ENCODE measurements around the gene JDP2.
A peak's percentile ranks its signal among the peaks of the same experiment; 100 is the strongest.
"Not testable (repeated sequence)": the region's sequence is repeated elsewhere in the genome, so short reads cannot be mapped to it uniquely, and the experiment has no call there.

JDP2 gene

DNA sequence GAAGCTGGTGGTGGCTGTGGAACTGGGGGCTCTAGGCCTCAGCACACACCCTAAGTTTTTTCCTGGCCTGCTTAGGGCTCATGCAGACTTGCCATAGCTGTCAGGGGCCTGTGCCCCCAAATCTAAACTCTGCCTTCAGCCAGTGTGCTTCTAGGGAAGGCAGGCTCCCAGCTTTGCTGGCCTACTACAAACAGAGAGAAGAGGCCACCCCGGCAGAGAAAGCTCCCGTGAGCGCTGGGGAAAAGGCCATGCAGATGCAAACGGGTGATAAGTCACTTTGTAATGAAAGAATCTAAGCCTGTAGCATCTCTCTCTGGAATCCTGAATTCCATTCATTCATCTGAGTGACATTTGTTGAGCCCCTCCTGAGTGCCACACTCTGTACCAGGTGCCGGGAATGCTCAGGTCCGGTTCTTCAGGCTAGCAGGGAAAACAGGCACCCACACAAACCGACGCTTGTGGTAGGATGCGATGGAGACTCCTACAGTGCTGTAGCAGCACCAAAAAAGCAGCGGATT, 29.9 kb downstream of the JDP2 start:
- DNase-seq, result no peak

- no peak for DNase-seq
Measured at GRCh38 chr14:75458305-75458704, 30.5 kb downstream of the JDP2 start.

- DNase-seq, result no peak
Measured at GRCh38 chr14:75459099-75459741, 31.4 kb downstream of the JDP2 start.

DNA sequence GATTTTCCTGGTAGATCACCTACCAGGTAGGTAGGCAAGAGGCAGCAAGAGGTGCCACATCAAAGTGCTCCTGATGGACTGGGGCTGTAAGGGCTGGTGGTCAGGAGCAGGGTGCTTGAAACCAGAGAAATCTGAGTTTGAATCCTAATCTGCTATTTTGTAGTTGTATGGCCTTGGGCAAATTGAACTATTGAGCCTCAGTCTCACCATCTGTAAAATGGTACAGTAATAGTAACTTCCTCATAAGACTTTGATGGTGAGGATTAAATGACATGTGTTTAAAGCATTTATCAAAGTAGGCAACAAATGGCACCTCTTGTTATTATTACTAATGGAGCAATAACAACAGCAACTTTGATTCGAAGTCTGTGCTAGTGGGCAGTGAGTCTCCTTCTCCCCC, 32.0 kb downstream of the JDP2 start:
- DNase-seq, result no peak

- no peak for DNase-seq
Measured at GRCh38 chr14:75460394-75460793, 32.6 kb downstream of the JDP2 start.

- no peak for DNase-seq
Measured at GRCh38 chr14:75461303-75461702, 33.5 kb downstream of the JDP2 start.

DNA sequence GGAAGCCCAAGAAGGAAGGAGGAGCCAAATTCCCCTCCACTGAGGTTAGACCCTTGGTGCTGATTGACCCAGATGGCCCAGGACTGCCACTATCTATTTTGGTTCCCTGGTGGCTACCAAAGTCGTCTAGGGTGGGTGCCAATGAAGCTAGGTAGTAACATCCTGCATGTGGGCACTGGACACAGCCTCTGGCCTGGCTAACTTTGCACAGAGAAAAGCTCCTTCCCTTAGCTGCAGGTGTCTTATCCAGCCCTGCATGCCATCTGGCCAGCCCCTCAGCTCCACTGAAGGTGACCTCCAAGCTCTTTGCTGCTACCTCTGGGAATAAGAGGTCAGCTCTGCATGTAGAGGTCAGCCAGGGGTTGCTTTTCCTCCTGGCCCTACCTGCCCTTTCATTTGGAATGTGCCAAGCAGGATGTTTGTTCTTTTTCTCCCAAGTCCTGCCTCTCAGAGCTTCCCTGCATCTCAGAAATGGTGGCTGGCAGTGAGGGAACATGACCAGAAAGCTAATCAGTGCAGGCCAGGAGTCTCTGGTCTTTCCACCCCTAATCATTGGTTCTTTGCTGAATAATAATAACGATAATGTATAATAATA, 34.0 kb downstream of the JDP2 start:
- DNase-seq, result no peak

DNA sequence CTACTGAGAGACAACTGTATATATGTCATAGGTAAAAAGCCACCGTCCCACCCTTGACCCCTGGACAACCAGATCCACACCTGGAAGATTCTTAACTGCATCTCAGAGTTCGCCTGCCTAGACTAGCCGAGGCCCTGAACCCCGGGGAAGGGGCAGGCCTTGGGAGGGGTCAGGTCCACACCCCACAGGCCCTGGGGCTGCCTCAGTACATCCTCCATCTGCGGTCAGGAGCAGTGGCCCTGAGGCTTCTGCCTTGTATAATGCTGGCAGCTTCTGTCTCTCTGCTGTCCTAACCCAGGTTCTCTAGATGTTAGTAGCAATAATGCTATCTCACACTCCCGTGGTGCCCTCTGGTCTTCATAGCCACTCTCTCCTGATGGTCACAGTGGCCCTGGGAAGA, 36.8 kb downstream of the JDP2 start:
- DNase-seq, result no peak

- no peak for DNase-seq
Measured at GRCh38 chr14:75467763-75468162, 39.9 kb downstream of the JDP2 start.

DNA sequence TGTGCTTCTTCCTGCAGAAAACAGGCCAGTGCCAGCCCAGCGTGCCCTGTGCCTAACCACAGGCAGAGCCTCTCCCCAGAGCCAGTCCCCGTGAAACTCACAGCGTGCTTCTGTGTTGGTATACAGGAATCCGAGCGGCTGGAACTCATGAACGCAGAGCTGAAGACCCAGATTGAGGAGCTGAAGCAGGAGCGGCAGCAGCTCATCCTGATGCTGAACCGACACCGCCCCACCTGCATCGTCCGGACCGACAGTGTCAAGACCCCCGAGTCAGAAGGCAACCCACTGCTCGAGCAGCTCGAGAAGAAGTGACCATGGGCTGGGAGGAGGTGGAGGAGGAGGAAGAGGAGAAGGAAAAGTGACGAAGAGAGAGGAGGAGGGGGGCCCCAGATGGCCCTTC, 41.3 kb downstream of the JDP2 start:
- DNase-seq, result no peak

- no peak for DNase-seq
Measured at GRCh38 chr14:75469606-75470237, 41.9 kb downstream of the JDP2 start.

- no peak for DNase-seq
Measured at GRCh38 chr14:75470238-75470797, 42.5 kb downstream of the JDP2 start.

GRCh38 chr14:75471059-75471458, 43.2 kb downstream of the JDP2 start:
- DNase-seq, result no peak

- not testable (repeated sequence) for DNase-seq
Measured at GRCh38 chr14:75474127-75474526, 46.3 kb downstream of the JDP2 start.

GRCh38 chr14:75476274-75476995, 48.6 kb downstream of the JDP2 start:
- peak; percentile 63 for DNase-seq

DNA sequence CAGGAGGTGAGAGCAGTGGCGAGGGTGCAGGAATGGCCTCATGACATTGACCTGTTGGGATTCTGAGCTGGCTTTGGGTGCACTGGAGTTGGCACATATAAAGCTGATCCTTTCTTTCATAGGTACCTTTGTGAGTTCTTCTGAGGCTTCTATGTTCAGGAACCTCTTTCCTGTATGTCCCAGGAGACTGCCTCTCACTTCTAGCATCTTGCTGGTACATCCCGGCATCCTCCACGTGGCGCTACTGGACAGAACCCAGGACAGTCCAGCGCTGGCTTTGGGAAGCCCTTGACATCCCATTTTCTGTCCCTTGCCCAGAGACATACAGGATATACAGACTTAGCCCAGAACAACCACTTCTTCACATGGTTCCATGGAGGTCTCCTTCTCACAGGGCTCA, 50.1 kb downstream of the JDP2 start:
- no peak for DNase-seq

- DNase-seq, result peak; percentile 41
Measured at GRCh38 chr14:75479770-75480600, 52.2 kb downstream of the JDP2 start.

GRCh38 chr14:75482366-75482765, 54.5 kb downstream of the JDP2 start:
- DNase-seq, result no peak

GRCh38 chr14:75484711-75485429, 57.0 kb downstream of the JDP2 start:
- DNase-seq, result no peak

- no peak for DNase-seq
Measured at GRCh38 chr14:75486318-75486717, 58.5 kb downstream of the JDP2 start.

DNA sequence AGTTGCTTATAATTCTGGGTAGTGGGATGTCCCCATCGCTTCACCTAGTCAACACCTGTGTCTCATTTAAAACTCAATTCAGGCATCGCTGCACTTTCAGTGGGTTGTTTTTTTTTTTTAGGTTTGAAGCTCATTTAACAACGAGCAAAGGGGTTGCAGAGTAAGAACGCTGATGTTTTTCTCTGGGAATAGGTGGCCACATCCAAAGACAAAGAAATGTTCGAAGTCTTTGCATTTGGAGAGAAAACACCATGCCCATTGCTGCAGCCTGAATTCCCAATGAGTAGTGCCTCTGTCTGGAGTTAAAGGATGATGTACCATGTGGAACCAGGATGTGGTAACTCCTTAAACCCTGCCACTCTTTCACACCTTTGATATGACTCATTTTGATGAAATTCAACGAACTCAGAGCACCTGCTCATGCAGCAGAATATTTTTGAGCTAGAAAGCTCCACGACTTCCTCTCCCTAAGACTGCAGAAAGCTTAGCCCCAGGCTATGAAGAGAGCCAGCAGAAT, 59.4 kb downstream of the JDP2 start:
- DNase-seq, result no peak

DNA sequence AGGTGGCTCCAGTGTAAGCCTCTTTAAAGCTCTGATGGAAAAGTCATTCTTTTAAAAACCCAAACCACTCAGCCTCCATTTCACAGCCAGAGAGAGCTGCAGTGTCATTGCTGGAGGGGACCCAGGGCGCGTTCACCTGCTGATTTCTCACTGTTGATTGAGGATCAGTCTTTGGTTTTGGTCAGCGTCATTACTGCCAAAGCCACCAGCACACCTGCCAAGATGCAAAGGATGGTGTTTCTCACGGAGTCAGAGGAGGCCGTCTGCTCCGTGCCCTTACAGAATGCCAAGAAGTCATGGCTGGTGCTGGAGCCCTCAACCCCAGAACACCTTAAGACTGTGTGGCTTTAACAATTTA, 61.6 kb downstream of the JDP2 start:
- DNase-seq, result no peak
